Esophagus (tissue), 2 donors: ENCODE results near the gene TMEM182. TPM values are rescaled to one million over a fixed set of nuclear protein-coding genes. Genes with fewer than 3 reads are reported as not detected.
A peak's percentile ranks its signal among the peaks of the same experiment; 100 is the strongest.

Experiments used
- H3K27ac ChIP-seq, 2 donors: one replicate each; pipeline ENCODE4 v1.5.1; 2013; ENCODE audit warnings: low read depth in 2 of 2, mild to moderate bottlenecking in 2 of 2, inconsistent platforms in 1 of 2, low read length in 1 of 2, moderate library complexity in 1 of 2
- H3K27me3 ChIP-seq, 2 donors: one replicate each; pipeline ENCODE4 v1.6.1; 2013; ENCODE audit warnings: low read length in 2 of 2, control low read depth in 1 of 2, mild to moderate bottlenecking in 1 of 2; ENCODE audit not compliant: insufficient read depth in 2 of 2, control insufficient read depth in 1 of 2
- H3K36me3 ChIP-seq, 2 donors: one replicate each; pipeline ENCODE4 v1.6.1; 2013; ENCODE audit warnings: low read length in 1 of 2; ENCODE audit not compliant: control insufficient read depth in 2 of 2, insufficient read depth in 2 of 2
- H3K4me1 ChIP-seq, 2 donors: one replicate each; pipeline ENCODE4 v1.6.1; 2013; ENCODE audit warnings: low read length in 1 of 2; ENCODE audit not compliant: control insufficient read depth in 2 of 2, insufficient read depth in 2 of 2
- H3K4me3 ChIP-seq, 2 donors: one replicate each; pipeline ENCODE4 v1.5.1; 2013; ENCODE audit warnings: low read length in 2 of 2, mild to moderate bottlenecking in 2 of 2, low read depth in 1 of 2, moderate library complexity in 1 of 2
- H3K9me3 ChIP-seq, 2 donors: one replicate each; pipeline ENCODE4 v1.6.1; 2013; ENCODE audit warnings: mild to moderate bottlenecking in 2 of 2, low read depth in 1 of 2, low read length in 1 of 2, moderate library complexity in 1 of 2; ENCODE audit not compliant: control insufficient read depth in 2 of 2, insufficient read depth in 1 of 2
- WGBS, 2 donors: extraction: QIAGEN DNeasy Blood & Tissue Kit; methylation state at CpG; one replicate each; pipeline ENCODE4 v1.1.7; 2013; 5-methylcytosine and 5-hydroxymethylcytosine counted together
- polyA plus RNA-seq, 2 donors: library from polyadenylated mRNA; stranded (reverse); fragments of 200-250 nt; gene quantifications; one replicate each; pipeline ENCODE4 v1.2.3, GENCODE V29; 2013
- donor health status: healthy with polysubstance abuse.
- donor health status: Bipolar disorder and iron deficiency.

The TMEM182 gene
- polyA plus RNA-seq, 2 donors, result 0.33 to 0.96 TPM

DNA sequence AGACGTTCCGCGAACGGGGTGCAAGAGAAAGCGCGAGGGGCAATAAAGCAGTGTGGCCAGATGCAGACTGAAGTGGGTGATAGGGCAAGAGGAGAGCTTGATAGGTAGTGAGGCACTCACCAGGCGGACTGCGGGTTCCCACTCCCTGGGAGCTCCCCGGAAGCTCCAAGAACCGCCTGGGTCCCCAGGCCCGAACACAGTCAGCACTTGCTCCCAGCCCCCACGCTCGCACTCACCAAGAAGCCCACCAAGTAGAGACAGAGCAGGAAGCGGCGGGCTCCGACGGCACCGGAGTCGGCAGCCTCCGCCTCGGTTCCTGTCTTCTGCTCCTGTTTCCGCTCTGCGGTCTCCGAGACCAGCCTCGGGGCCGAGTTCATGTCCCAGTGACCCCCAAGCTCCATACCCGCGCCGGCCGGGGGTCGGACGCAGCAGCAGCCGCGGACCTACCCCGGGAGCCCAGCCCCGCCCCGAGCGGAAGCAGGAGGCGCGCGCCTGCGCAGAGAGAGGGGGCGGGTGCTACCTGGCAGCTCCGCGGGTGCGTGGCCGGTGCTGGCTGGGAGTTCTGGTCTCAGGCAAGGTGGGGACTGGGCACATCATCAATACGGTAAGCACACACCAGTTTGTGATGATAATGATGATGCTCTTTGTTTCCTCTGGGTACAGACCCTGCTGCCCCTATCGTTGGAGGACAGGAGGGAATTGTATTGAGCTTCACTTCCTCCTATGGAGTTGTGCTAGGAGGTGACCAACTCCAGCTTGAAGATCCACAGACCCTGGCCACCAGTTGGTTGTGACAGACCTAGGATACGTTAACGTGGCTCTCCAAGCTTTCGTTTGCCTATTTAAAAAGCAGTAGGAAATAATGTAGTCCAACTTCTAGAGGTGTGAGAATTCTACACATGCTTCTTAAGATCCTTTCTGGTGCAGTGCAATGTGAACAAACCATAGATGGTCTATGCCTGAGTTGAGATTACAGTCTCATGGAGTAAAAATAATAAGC lies 25.1 kb upstream of the TMEM182 start:
- 0 to 1% methylated on average over 48 to 52 of the region's 52 CpGs for whole genome bisulfite sequencing, 2 donors
- Histone ChIP-seq H3K4me3 (peak overlapping the region; percentile 87 to 88), H3K36me3 (peaks cover 0 to 2% of the 10 kb centered on the region in 2 donors), H3K9me3 (no peaks in the 10 kb centered on the region), H3K27me3 (no peaks in the 10 kb centered on the region), H3K4me1 (peaks cover 0 to 7% of the 10 kb centered on the region in 2 donors), H3K27ac (peak overlapping the region; percentile 60 to 85)

DNA sequence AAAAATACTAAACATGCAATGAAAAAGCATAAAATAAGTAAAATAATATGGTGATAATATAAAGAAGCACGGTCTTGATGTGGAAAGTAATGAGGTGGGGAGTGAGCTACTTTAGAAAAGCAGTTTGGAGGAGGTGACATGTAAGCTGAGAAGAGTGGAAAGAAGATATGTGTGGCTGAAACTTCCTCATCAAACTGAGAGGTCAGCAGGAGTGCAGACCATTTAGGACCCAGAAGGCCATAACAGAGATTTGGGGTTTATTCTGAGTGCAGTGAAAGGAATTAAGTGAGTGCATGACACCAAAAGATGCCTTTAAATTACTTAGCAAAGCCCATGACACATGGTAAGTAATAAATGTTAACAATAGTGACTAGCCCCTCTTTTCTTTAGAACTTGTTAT lies 24.4 kb upstream of the TMEM182 start:
- no peaks in the 10 kb centered on the region for H3K27me3 ChIP-seq
- H3K4me1 ChIP-seq, result peaks cover 0 to 7% of the 10 kb centered on the region in 2 donors
- H3K4me3 ChIP-seq, result no peak overlapping the region
- H3K36me3 ChIP-seq, result no peaks in the 10 kb centered on the region
- H3K9me3 ChIP-seq, result no peaks in the 10 kb centered on the region
- H3K27ac ChIP-seq, result no peak overlapping the region
- 73 to 88% methylated on average over 1 of the region's 1 CpG for WGBS, 2 donors

DNA sequence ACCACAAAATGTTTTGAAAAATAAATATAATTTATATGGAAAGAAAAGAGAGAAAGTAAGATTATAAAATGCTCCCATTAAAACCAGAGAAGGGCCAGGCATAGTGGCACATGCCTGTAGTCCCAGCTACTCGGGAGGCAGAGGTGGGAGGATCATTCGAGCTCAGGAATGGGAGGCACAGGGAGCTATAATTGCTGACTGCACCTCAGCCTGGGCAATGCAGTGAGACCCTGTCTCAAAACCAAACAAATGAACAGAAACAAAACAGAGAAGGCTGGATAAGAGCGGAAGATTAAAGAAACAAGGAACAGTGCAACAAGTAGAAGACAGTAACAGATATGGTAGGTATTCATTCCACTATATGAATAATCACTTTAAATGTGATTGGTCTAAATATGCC lies 18.6 kb upstream of the TMEM182 start:
- H3K27ac ChIP-seq, result no peak overlapping the region
- H3K4me1 ChIP-seq, result no peaks in the 10 kb centered on the region
- no peaks in the 10 kb centered on the region for H3K9me3 ChIP-seq
- H3K4me3 ChIP-seq, result no peak overlapping the region
- H3K36me3 ChIP-seq, result no peaks in the 10 kb centered on the region
- 92 to 97% methylated on average over 3 of the region's 3 CpGs for WGBS, 2 donors
- H3K27me3 ChIP-seq, result no peaks in the 10 kb centered on the region

DNA sequence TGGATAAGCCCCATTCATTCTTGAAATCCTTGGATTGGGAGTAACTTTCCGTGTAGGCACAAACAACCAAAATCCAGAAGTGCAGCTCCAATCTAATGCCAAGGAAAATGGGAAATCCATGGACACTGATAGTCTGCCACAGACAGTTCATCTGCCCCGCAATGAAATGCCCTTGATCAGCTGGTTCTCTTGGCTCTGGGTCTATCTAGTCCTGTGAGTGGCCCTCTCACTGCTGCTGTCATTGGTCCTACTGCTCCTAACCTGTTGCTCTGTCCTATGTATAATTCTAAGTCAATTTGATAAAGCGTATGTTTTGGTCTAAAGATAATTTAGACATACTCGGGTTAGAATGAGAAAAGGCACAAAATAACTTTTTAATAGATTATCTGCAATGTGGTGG lies 13.7 kb upstream of the TMEM182 start:
- H3K4me1 ChIP-seq, result no peaks in the 10 kb centered on the region
- no peaks in the 10 kb centered on the region for H3K27me3 ChIP-seq
- no peaks in the 10 kb centered on the region for H3K9me3 ChIP-seq
- H3K27ac ChIP-seq, result no peak overlapping the region
- H3K36me3 ChIP-seq, result no peaks in the 10 kb centered on the region
- WGBS, 2 donors, result 90% methylated on average over 4 of the region's 4 CpGs
- H3K4me3 ChIP-seq, result no peak overlapping the region

DNA sequence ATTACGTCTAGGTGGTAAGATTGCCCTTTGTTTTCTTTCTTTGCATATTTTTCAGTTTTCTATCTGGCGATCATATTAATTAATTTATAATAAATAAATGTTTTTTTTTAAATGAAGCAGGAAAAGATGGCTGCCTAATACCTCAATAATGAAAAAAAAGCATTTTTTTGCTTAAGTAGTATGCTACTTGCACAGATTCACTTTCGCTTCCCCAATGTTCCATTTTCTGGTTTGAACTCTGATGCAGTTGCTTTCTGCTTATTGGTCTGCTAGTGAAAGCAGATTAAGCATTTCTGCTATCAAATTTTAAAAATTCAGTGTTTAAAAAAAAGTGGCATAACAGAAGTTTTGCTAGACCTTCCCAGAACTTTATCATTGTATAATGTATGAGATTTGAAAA lies 11.9 kb upstream of the TMEM182 start:
- no peaks in the 10 kb centered on the region for H3K27me3 ChIP-seq
- H3K4me1 ChIP-seq, result no peaks in the 10 kb centered on the region
- H3K4me3 ChIP-seq, result no peak overlapping the region
- WGBS, 2 donors, result 68 to 82% methylated on average over 3 of the region's 3 CpGs
- H3K27ac ChIP-seq, result no peak overlapping the region
- H3K9me3 ChIP-seq, result no peaks in the 10 kb centered on the region
- H3K36me3 ChIP-seq, result no peaks in the 10 kb centered on the region

DNA sequence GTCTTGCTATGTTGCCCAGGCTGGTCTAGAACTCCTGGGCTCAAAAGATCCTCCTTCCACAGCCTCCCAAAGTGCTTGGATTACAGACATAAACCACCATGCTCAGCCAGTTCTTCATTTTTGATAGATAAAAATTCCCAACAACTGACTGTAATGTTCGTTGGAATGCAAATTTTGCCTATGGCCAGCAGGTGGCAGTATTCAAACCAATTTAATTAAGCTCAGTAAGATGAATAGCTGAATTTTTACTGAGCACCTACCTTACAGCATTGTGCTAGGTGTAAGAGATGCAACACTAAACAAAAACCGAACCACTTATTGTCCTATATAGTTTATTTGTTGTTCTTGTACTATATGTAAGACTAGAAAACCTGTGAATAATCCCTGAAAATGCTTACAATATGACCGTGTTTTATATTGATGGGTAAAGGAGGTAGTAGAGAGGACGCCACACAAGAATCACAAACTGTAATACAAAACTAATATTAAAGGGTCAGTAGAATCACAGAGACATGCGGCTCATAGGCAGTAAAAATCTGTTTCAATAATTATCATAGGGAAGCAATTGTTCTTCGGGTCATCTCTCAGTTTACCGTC lies 8.2 kb upstream of the TMEM182 start:
- H3K4me3 ChIP-seq, result no peak overlapping the region
- WGBS, 2 donors, result 68 to 71% methylated on average over 7 of the region's 7 CpGs
- no peaks in the 10 kb centered on the region for H3K36me3 ChIP-seq
- H3K27me3 ChIP-seq, result no peaks in the 10 kb centered on the region
- H3K9me3 ChIP-seq, result no peaks in the 10 kb centered on the region
- H3K4me1 ChIP-seq, result no peaks in the 10 kb centered on the region
- no peak overlapping the region for H3K27ac ChIP-seq

DNA sequence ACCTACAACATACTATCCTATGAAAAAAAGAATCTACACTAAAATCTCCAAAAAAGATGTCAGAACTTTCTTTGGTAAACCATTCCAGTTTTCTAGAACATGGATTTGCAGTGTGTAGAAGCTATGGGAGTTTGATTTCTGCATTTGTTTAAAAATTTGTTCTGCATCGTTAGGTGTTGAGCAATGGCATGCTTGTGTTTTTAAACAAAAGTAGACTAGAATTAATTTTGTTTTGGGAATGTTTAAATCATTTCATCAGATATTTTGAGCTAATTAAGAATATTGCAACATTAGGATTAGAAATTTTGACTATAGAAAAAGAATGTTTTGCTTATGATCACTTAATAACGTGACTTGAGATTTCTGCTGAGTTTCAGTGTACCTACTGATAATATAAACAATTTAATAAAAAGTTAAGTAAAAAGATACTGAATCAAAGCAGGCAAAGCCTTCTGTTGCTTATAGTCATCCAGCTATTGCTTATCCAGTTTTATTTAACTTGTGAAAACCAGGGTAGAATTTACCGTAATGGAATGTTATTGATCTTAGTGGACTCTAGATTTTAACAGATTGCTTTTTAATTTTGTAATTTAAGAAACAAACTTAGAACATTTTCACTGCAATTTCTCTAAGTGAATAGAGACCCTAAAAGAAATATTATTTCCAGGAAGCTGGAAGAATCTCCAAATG lies 7.2 kb upstream of the TMEM182 start:
- no peak overlapping the region for H3K27ac ChIP-seq
- WGBS, 2 donors, result 62 to 71% methylated on average over 3 of the region's 3 CpGs
- no peaks in the 10 kb centered on the region for H3K27me3 ChIP-seq
- no peaks in the 10 kb centered on the region for H3K9me3 ChIP-seq
- H3K4me3 ChIP-seq, result no peak overlapping the region
- H3K4me1 ChIP-seq, result no peaks in the 10 kb centered on the region
- no peaks in the 10 kb centered on the region for H3K36me3 ChIP-seq

DNA sequence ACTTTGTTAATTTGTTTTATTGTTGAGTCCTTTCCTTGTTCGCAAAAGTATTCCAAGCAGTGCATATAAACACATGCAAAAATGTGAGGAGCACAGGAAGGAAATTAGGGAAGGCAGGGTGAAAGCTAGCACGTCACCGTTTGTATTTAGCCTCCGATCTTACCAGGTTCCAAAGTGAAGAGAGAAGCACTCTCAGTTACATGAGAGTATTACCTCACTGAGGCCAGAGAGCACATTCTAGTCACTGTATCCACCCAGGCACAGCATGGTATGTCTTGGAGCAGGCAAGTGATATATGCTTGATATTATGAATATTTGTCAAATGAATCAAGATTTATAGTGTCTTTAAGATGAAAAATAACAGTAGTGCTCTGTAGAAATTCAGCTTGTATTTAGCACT lies 6.5 kb upstream of the TMEM182 start:
- H3K9me3 ChIP-seq, result no peaks in the 10 kb centered on the region
- WGBS, 2 donors, result 64 to 76% methylated on average over 4 of the region's 4 CpGs
- H3K27me3 ChIP-seq, result no peaks in the 10 kb centered on the region
- H3K36me3 ChIP-seq, result no peaks in the 10 kb centered on the region
- no peak overlapping the region for H3K27ac ChIP-seq
- H3K4me3 ChIP-seq, result no peak overlapping the region
- H3K4me1 ChIP-seq, result no peaks in the 10 kb centered on the region

DNA sequence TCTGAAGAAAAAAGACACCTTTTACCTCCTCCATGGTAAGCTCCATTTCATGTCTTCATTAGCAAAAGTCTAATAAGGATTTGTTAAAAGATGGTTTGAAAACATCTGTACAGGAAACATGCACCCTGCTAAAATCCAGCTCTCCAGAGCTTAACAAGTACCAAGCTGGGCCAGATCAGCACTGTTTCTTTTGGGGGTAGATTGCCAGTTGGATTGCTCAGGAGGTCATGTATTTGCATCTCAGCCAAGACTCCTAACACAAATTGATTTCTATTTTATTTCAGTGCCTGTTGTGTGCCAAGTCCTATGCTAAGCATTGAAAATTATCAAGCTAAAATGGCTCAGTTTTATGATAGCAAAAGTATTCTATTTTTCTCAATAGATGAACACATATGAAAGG lies 3.4 kb upstream of the TMEM182 start:
- Histone ChIP-seq H3K9me3 (no peaks in the 10 kb centered on the region), H3K27me3 (no peaks in the 10 kb centered on the region), H3K4me1 (no peaks in the 10 kb centered on the region)

More for the DNA sequence above, 3.4 kb upstream of the TMEM182 start:
- H3K27ac ChIP-seq, result no peak overlapping the region
- H3K4me3 ChIP-seq, result no peak overlapping the region
- no peaks in the 10 kb centered on the region for H3K36me3 ChIP-seq
